HUDEP-2 (cell line): Measurements from ENCODE around the gene FGR.
A peak's percentile ranks its signal among the peaks of the same experiment; 100 is the strongest.

Experiments
- DNase-seq, 76 experiments: peaks; one replicate each; lab custom pipeline; 2025; ENCODE audit not compliant: unreplicated experiment in 76 of 76; lab: John Stamatoyannopoulos, UW

Gene FGR

GRCh38 chr1:27570356-27570755 is 64.6 kb downstream of the FGR start:
- DNase-seq, result peak in 5 of 76 experiments; percentile 9 to 20 (median 17)

- DNase-seq, result no peak
These were observed 65.3 kb downstream of the FGR start for GRCh38 chr1:27569506-27570291.

- DNase-seq, result no peak
These were observed 65.9 kb downstream of the FGR start for GRCh38 chr1:27569088-27569460.

- DNase-seq, result peak in 75 of 76 experiments; percentile 27 to 97 (median 93)
These were observed 66.5 kb downstream of the FGR start for GRCh38 chr1:27568300-27569087.

- DNase-seq, result no peak
These were observed 67.0 kb downstream of the FGR start for GRCh38 chr1:27567971-27568299.

- no peak for DNase-seq
These were observed 67.8 kb downstream of the FGR start for GRCh38 chr1:27567146-27567526.

GRCh38 chr1:27566462-27567145 is 68.4 kb downstream of the FGR start:
- DNase-seq, result no peak

GRCh38 chr1:27564710-27565649 is 70.0 kb downstream of the FGR start:
- DNase-seq, result no peak

- DNase-seq, result peak in 3 of 76 experiments; percentile 13 to 18 (median 14)
These were observed 71.2 kb downstream of the FGR start for GRCh38 chr1:27563591-27564471.

- DNase-seq, result no peak
These were observed 71.7 kb downstream of the FGR start for GRCh38 chr1:27563341-27563590.

GRCh38 chr1:27562534-27563340 is 72.2 kb downstream of the FGR start:
- DNase-seq, result no peak
